ENCODE results near the gene ZNF576.
"Not testable (repeated sequence)": the region's sequence is repeated elsewhere in the genome, so short reads cannot be mapped to it uniquely, and the experiment has no call there.

Gene ZNF576

GRCh38 chr19:43575156-43575950 lies 21.0 kb upstream of the ZNF576 start, which contains the start of the genes PINLYP and XRCC1:
Gene PINLYP (plus strand): TSS chr19:43575801. CDS start chr19:43577192, 1,391 bp downstream.
Gene XRCC1 (minus strand): TSS chr19:43575527. CDS start chr19:43575458, 69 bp downstream.
- peak; percentile 98 for DNase-seq

- no peak for DNase-seq
Observed at GRCh38 chr19:43575955-43576878, 20.2 kb upstream of the ZNF576 start.

GRCh38 chr19:43578787-43579186 lies 17.6 kb upstream of the ZNF576 start:
- no peak for DNase-seq

- DNase-seq: no peak
Observed at GRCh38 chr19:43581467-43581866, 14.9 kb upstream of the ZNF576 start.

- no peak for DNase-seq
Observed at GRCh38 chr19:43582495-43582894, 13.9 kb upstream of the ZNF576 start.

- DNase-seq: no peak
Observed at GRCh38 chr19:43584484-43584883, 11.9 kb upstream of the ZNF576 start.

GRCh38 chr19:43586346-43586745 lies 10.0 kb upstream of the ZNF576 start:
- DNase-seq: no peak

GRCh38 chr19:43587029-43587428 lies 9.4 kb upstream of the ZNF576 start:
- DNase-seq: not testable (repeated sequence)

GRCh38 chr19:43589277-43589676 lies 7.1 kb upstream of the ZNF576 start:
- DNase-seq: no peak

- no peak for DNase-seq
Observed at GRCh38 chr19:43589678-43590077, 6.7 kb upstream of the ZNF576 start.

GRCh38 chr19:43591904-43592772 lies 4.3 kb upstream of the ZNF576 start:
- no peak for DNase-seq

GRCh38 chr19:43592800-43593350 lies 3.5 kb upstream of the ZNF576 start:
- DNase-seq: no peak

GRCh38 chr19:43594081-43594697 lies 2.2 kb upstream of the ZNF576 start:
- no peak for DNase-seq

GRCh38 chr19:43594710-43595604 lies 1.4 kb upstream of the ZNF576 start:
- peak; percentile 81 for DNase-seq

- DNase-seq: no peak
Observed at GRCh38 chr19:43595605-43595998, 793 bp upstream of the ZNF576 start.

GRCh38 chr19:43596842-43597461 lies 557 bp downstream of the ZNF576 start:
- no peak for DNase-seq

GRCh38 chr19:43597876-43598275 lies 1.5 kb downstream of the ZNF576 start:
- DNase-seq: no peak

GRCh38 chr19:43598445-43599240 lies 2.2 kb downstream of the ZNF576 start:
- no peak for DNase-seq

- no peak for DNase-seq
Observed at GRCh38 chr19:43599635-43600295, 3.4 kb downstream of the ZNF576 start.
